Ectodermal cell (in vitro differentiated cells): ENCODE results near the gene ETNPPL. TPM values are rescaled to one million over a fixed set of nuclear protein-coding genes. Genes with fewer than 3 reads are reported as not detected.

Experiments
- H3K27ac ChIP-seq: 2 replicates; pipeline ENCODE4 v1.7.0; 2013; ENCODE audit warnings: mild to moderate bottlenecking, low read depth, low read length; ENCODE audit not compliant: insufficient read depth, poor library complexity, severe bottlenecking
- H3K27me3 ChIP-seq: 2 replicates; pipeline ENCODE4 v1.7.0; 2013; ENCODE audit warnings: mild to moderate bottlenecking, low read length; ENCODE audit not compliant: insufficient read depth, control insufficient read depth, poor library complexity, severe bottlenecking
- H3K36me3 ChIP-seq: one replicate; pipeline ENCODE4 v1.7.0; 2013; ENCODE audit warnings: low read length; ENCODE audit not compliant: control insufficient read depth, insufficient read depth
- H3K4me1 ChIP-seq: one replicate; pipeline ENCODE4 v1.7.0; 2013; ENCODE audit warnings: low read length; ENCODE audit not compliant: control insufficient read depth, insufficient read depth
- H3K4me3 ChIP-seq: 2 replicates; pipeline ENCODE4 v1.7.0; 2013; ENCODE audit warnings: low read depth, low read length, control low read depth; ENCODE audit not compliant: insufficient read depth
- H3K9me3 ChIP-seq: 2 replicates; pipeline ENCODE4 v1.7.0; 2013; ENCODE audit warnings: mild to moderate bottlenecking, low read length, moderate library complexity; ENCODE audit not compliant: control insufficient read depth
- WGBS, 2 experiments: methylation state at CpG; one replicate each; pipeline ENCODE4 v1.1.7; 2013; ENCODE audit warnings: missing lambda C conversion rate in 2 of 2; 5-methylcytosine and 5-hydroxymethylcytosine counted together
- polyA plus RNA-seq, 4 experiments: library from polyadenylated mRNA; stranded (reverse); fragments of 50-300 nt; gene quantifications; one replicate each; pipeline ENCODE4 v1.2.3, GENCODE V29; 2013

Gene ETNPPL
- polyA plus RNA-seq (2013, experiment 1 of 4), result 0.57 TPM
- 0.50 TPM for polyA plus RNA-seq (2013, experiment 2 of 4)
- 1.1 TPM for polyA plus RNA-seq (2013, experiment 3 of 4)
- 0.36 TPM for polyA plus RNA-seq (2013, experiment 4 of 4)

GRCh38 chr4:108762559-108763225 lies at the start of gene ETNPPL:
Gene ETNPPL, minus strand, starts transcription at chr4:108763053. Its CDS starts 155 bp downstream, at chr4:108762898.
- 1% methylated on average over 61 of the region's 61 CpGs for WGBS, 2 experiments
- no peaks in the 10 kb centered on the region for H3K4me1 ChIP-seq
- no peak within 1 kb of the TSS for H3K27ac ChIP-seq
- H3K9me3 ChIP-seq, result no peaks in the 10 kb centered on the region
- H3K27me3 ChIP-seq, result peaks cover 33% of the 10 kb centered on the region
- H3K36me3 ChIP-seq, result no peaks in the 10 kb centered on the region
- H3K4me3 ChIP-seq, result peak within 1 kb of the TSS; percentile 67

GRCh38 chr4:108811486-108811885 lies 48.6 kb upstream of the ETNPPL start:
- H3K27me3 ChIP-seq, result no peaks in the 10 kb centered on the region
- no peaks in the 10 kb centered on the region for H3K9me3 ChIP-seq
- no peaks in the 10 kb centered on the region for H3K4me1 ChIP-seq
- 78% methylated on average over 1 of the region's 1 CpG; no CpG with 5 or more reads in 1 of the 2 experiments for WGBS, 2 experiments
- H3K36me3 ChIP-seq, result no peaks in the 10 kb centered on the region
- H3K4me3 ChIP-seq, result no peak overlapping the region
- H3K27ac ChIP-seq, result no peak overlapping the region

GRCh38 chr4:108810087-108810486 lies 47.2 kb upstream of the ETNPPL start:
- Histone ChIP-seq H3K4me3 (no peak overlapping the region), H3K27me3 (no peaks in the 10 kb centered on the region), H3K27ac (no peak overlapping the region), H3K36me3 (no peaks in the 10 kb centered on the region), H3K4me1 (no peaks in the 10 kb centered on the region), H3K9me3 (no peaks in the 10 kb centered on the region)
- WGBS, 2 experiments, result no CpG with 5 or more reads among the region's 1 CpG

GRCh38 chr4:108804648-108805273 lies 41.9 kb upstream of the ETNPPL start:
- no peaks in the 10 kb centered on the region for H3K36me3 ChIP-seq
- no peak overlapping the region for H3K27ac ChIP-seq
- no peaks in the 10 kb centered on the region for H3K9me3 ChIP-seq
- H3K4me1 ChIP-seq, result no peaks in the 10 kb centered on the region
- WGBS, 2 experiments, result 89 to 93% methylated on average over 5 of the region's 5 CpGs
- no peak overlapping the region for H3K4me3 ChIP-seq
- no peaks in the 10 kb centered on the region for H3K27me3 ChIP-seq

GRCh38 chr4:108799306-108799705 lies 36.5 kb upstream of the ETNPPL start:
- Histone ChIP-seq H3K36me3 (no peaks in the 10 kb centered on the region), H3K9me3 (no peaks in the 10 kb centered on the region), H3K4me3 (no peak overlapping the region), H3K27ac (no peak overlapping the region), H3K27me3 (no peaks in the 10 kb centered on the region), H3K4me1 (no peaks in the 10 kb centered on the region)
- WGBS, 2 experiments, result 52 to 55% methylated on average over 5 of the region's 5 CpGs

- no peak overlapping the region for H3K27ac ChIP-seq
- no peaks in the 10 kb centered on the region for H3K36me3 ChIP-seq
- H3K4me3 ChIP-seq, result no peak overlapping the region
- no peaks in the 10 kb centered on the region for H3K4me1 ChIP-seq
- H3K27me3 ChIP-seq, result no peaks in the 10 kb centered on the region
- H3K9me3 ChIP-seq, result no peaks in the 10 kb centered on the region
- WGBS, 2 experiments, result 89 to 93% methylated on average over 2 to 3 of the region's 3 CpGs
Observed at GRCh38 chr4:108796173-108796572, 33.3 kb upstream of the ETNPPL start.

GRCh38 chr4:108795733-108796132 lies 32.9 kb upstream of the ETNPPL start:
- Histone ChIP-seq H3K4me1 (no peaks in the 10 kb centered on the region), H3K36me3 (no peaks in the 10 kb centered on the region), H3K9me3 (no peaks in the 10 kb centered on the region), H3K4me3 (no peak overlapping the region), H3K27me3 (no peaks in the 10 kb centered on the region), H3K27ac (no peak overlapping the region)

GRCh38 chr4:108794136-108794535 lies 31.3 kb upstream of the ETNPPL start:
- H3K27ac ChIP-seq, result no peak overlapping the region
- no peaks in the 10 kb centered on the region for H3K27me3 ChIP-seq
- H3K4me1 ChIP-seq, result no peaks in the 10 kb centered on the region
- no peaks in the 10 kb centered on the region for H3K36me3 ChIP-seq
- 90 to 100% methylated on average over 1 of the region's 1 CpG for WGBS, 2 experiments
- no peaks in the 10 kb centered on the region for H3K9me3 ChIP-seq
- H3K4me3 ChIP-seq, result no peak overlapping the region

- H3K27ac ChIP-seq, result no peak overlapping the region
- H3K4me1 ChIP-seq, result no peaks in the 10 kb centered on the region
- H3K36me3 ChIP-seq, result no peaks in the 10 kb centered on the region
- no peaks in the 10 kb centered on the region for H3K9me3 ChIP-seq
- 94 to 96% methylated on average over 1 of the region's 1 CpG for WGBS, 2 experiments
- H3K4me3 ChIP-seq, result no peak overlapping the region
- no peaks in the 10 kb centered on the region for H3K27me3 ChIP-seq
Observed at GRCh38 chr4:108793415-108793814, 30.6 kb upstream of the ETNPPL start.

GRCh38 chr4:108788731-108789130 lies 25.9 kb upstream of the ETNPPL start:
- H3K4me3 ChIP-seq, result no peak overlapping the region
- no peaks in the 10 kb centered on the region for H3K27me3 ChIP-seq
- 92 to 98% methylated on average over 9 of the region's 9 CpGs for WGBS, 2 experiments
- no peak overlapping the region for H3K27ac ChIP-seq
- H3K4me1 ChIP-seq, result no peaks in the 10 kb centered on the region
- no peaks in the 10 kb centered on the region for H3K36me3 ChIP-seq
- no peaks in the 10 kb centered on the region for H3K9me3 ChIP-seq
